ENCODE data around the gene TMEM253. TPM values are rescaled to one million over a fixed set of nuclear protein-coding genes. Genes with fewer than 3 reads are reported as not detected.

The TMEM253 gene
- total RNA-seq, 1 experiment from 2014 or later = not detected

DNA sequence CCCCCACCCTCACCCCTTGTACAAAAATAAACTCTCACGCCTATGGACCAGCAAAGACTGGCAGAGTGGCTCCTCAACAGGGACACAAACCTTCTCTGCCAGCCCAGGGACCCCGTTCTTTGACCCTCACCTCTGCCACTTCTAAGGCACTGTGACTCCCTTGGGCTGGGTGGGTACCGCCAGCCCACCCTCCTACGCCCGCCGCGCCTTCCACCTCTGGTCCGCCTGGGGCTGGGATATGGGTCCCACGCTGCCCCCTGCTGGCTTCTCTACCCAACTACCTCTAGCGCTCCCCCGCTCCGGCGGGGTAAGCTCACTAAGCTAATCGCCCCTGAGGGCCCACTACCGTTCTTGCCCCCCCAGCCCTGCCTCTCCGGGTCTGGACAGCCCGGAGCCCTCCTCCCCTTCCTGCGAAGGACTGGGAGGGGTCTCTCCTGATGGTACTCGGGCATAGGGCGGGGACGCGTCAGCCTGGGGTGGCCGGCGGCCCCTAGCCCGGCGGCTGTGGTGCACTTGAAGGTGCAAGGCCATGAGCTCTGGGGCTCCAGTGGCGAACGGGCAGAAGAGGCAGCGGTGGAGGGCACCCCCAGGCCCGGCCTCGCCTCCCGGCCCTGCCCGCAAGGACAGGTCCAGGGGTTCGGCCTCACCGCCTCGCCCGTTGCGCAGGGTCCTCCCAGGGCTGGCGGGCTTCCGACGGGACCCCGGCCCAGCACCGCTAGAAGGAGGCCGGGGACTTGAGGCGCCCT lies 10.5 kb upstream of the TMEM253 start:
- no peak overlapping the region for H2AFZ ChIP-seq (ENCODE audit: low read length)
- DNase-seq = peak; percentile 66
- no peak overlapping the region for H3K9ac ChIP-seq (ENCODE audit: low read length)

GRCh38 chr14:21090940-21091663 lies 9.8 kb upstream of the TMEM253 start:
- Histone ChIP-seq H3K79me2 (ENCODE audit: low read length) (no peaks in the 10 kb centered on the region), H4K20me1 (ENCODE audit: insufficient read depth, low read depth, low read length) (peaks cover 6% of the 10 kb centered on the region; the same call in 1 of the 2 replicates), H3K27me3 (ENCODE audit: low read length) (no peaks in the 10 kb centered on the region), H3K9me2 (replicated peaks; ENCODE audit: insufficient read depth, low read length) (no peaks in the 10 kb centered on the region), H3K4me3 (ENCODE audit: low read length) (no peak overlapping the region), H3K9ac (ENCODE audit: low read length) (no peak overlapping the region), H2AFZ (ENCODE audit: low read length) (no peak overlapping the region), H3K4me1 (ENCODE audit: low read length) (0 out of 2 replicates have a peak, but pooled peaks cover 3% of the 10 kb centered on the region), H3K4me2 (ENCODE audit: low read depth, low read length, poor library complexity, severe bottlenecking) (no peak overlapping the region), H3K36me3 (ENCODE audit: insufficient read depth, low read length) (no peaks in the 10 kb centered on the region), H3K9me3 (ENCODE audit: low read length) (no peaks in the 10 kb centered on the region), H3K27ac (ENCODE audit: low read length) (no peak overlapping the region)
- no peak for DNase-seq

More for the DNA sequence above, 10.5 kb upstream of the TMEM253 start:
- H3K27ac ChIP-seq (ENCODE audit: low read length) = no peak overlapping the region
- no peaks in the 10 kb centered on the region for H3K9me2 ChIP-seq (replicated peaks; ENCODE audit: insufficient read depth, low read length)
- H3K27me3 ChIP-seq (ENCODE audit: low read length) = no peaks in the 10 kb centered on the region
- no peaks in the 10 kb centered on the region for H3K36me3 ChIP-seq (ENCODE audit: insufficient read depth, low read length)
- H4K20me1 ChIP-seq (ENCODE audit: insufficient read depth, low read depth, low read length) = peaks cover 6% of the 10 kb centered on the region; the same call in 1 of the 2 replicates
- H3K79me2 ChIP-seq (ENCODE audit: low read length) = no peaks in the 10 kb centered on the region
- H3K4me1 ChIP-seq (ENCODE audit: low read length) = 0 out of 2 replicates have a peak, but pooled peaks cover 3% of the 10 kb centered on the region
- no peak overlapping the region for H3K4me2 ChIP-seq (ENCODE audit: low read depth, low read length, poor library complexity, severe bottlenecking)
- H3K4me3 ChIP-seq (ENCODE audit: low read length) = no peak overlapping the region
- H3K9me3 ChIP-seq (ENCODE audit: low read length) = no peaks in the 10 kb centered on the region

GRCh38 chr14:21091821-21092272 lies 9.0 kb upstream of the TMEM253 start:
- H3K4me1 ChIP-seq (ENCODE audit: low read length) = 0 out of 2 replicates have a peak, but pooled peaks cover 3% of the 10 kb centered on the region
- H3K4me3 ChIP-seq (ENCODE audit: low read length) = no peak overlapping the region
- H2AFZ ChIP-seq (ENCODE audit: low read length) = no peak overlapping the region
- no peak for DNase-seq
- H4K20me1 ChIP-seq (ENCODE audit: insufficient read depth, low read depth, low read length) = peaks cover 6% of the 10 kb centered on the region; the same call in 1 of the 2 replicates
- H3K9me2 ChIP-seq (replicated peaks; ENCODE audit: insufficient read depth, low read length) = no peaks in the 10 kb centered on the region
- no peaks in the 10 kb centered on the region for H3K36me3 ChIP-seq (ENCODE audit: insufficient read depth, low read length)
- no peaks in the 10 kb centered on the region for H3K27me3 ChIP-seq (ENCODE audit: low read length)
- H3K9ac ChIP-seq (ENCODE audit: low read length) = no peak overlapping the region
- no peaks in the 10 kb centered on the region for H3K79me2 ChIP-seq (ENCODE audit: low read length)
- H3K27ac ChIP-seq (ENCODE audit: low read length) = no peak overlapping the region
- H3K4me2 ChIP-seq (ENCODE audit: low read depth, low read length, poor library complexity, severe bottlenecking) = no peak overlapping the region
- no peaks in the 10 kb centered on the region for H3K9me3 ChIP-seq (ENCODE audit: low read length)

- Histone ChIP-seq H3K9me2 (replicated peaks; ENCODE audit: insufficient read depth, low read length) (no peaks in the 10 kb centered on the region), H3K27me3 (ENCODE audit: low read length) (no peaks in the 10 kb centered on the region), H3K79me2 (ENCODE audit: low read length) (no peaks in the 10 kb centered on the region), H3K27ac (ENCODE audit: low read length) (no peak overlapping the region), H4K20me1 (ENCODE audit: insufficient read depth, low read depth, low read length) (peaks cover 6% of the 10 kb centered on the region; the same call in 1 of the 2 replicates), H3K36me3 (ENCODE audit: insufficient read depth, low read length) (no peaks in the 10 kb centered on the region), H3K4me3 (ENCODE audit: low read length) (no peak overlapping the region), H2AFZ (ENCODE audit: low read length) (no peak overlapping the region), H3K4me1 (ENCODE audit: low read length) (0 out of 2 replicates have a peak, but pooled peaks cover 3% of the 10 kb centered on the region), H3K9ac (ENCODE audit: low read length) (no peak overlapping the region), H3K9me3 (ENCODE audit: low read length) (no peaks in the 10 kb centered on the region), H3K4me2 (ENCODE audit: low read depth, low read length, poor library complexity, severe bottlenecking) (no peak overlapping the region)
- peak; percentile 95 for DNase-seq
Observed at GRCh38 chr14:21092273-21093011, 8.4 kb upstream of the TMEM253 start.

DNA sequence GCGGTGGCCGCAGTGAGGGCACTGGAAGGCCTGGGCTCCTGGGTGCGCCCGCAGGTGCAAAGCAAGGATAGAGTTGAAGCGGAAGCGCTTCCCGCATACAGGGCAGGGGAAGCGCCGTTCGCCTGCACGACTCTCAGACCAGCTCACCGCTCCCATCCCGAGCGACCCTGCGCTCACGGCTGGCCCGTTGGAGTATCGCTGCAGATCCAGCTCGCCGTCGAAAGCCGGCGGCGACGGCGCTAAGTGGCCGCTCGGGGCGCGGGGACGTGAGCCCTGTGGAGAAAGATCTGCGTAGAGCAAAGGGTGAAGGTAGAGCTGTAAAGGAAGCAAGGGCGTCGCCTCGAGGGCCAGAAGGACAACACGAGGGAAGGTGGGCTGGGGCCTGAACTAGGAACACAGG lies 7.8 kb upstream of the TMEM253 start:
- Histone ChIP-seq H3K4me1 (ENCODE audit: low read length) (no peaks in the 10 kb centered on the region), H3K27me3 (ENCODE audit: low read length) (no peaks in the 10 kb centered on the region), H3K79me2 (ENCODE audit: low read length) (no peaks in the 10 kb centered on the region), H3K4me3 (ENCODE audit: low read length) (no peak overlapping the region), H3K9ac (ENCODE audit: low read length) (no peak overlapping the region), H3K9me3 (ENCODE audit: low read length) (no peaks in the 10 kb centered on the region), H3K36me3 (ENCODE audit: insufficient read depth, low read length) (no peaks in the 10 kb centered on the region), H3K27ac (ENCODE audit: low read length) (no peak overlapping the region), H3K4me2 (ENCODE audit: low read depth, low read length, poor library complexity, severe bottlenecking) (no peak overlapping the region), H4K20me1 (ENCODE audit: insufficient read depth, low read depth, low read length) (peaks cover 6% of the 10 kb centered on the region; the same call in 1 of the 2 replicates), H2AFZ (ENCODE audit: low read length) (no peak overlapping the region), H3K9me2 (replicated peaks; ENCODE audit: insufficient read depth, low read length) (no peaks in the 10 kb centered on the region)
- no peak for DNase-seq

GRCh38 chr14:21093769-21094681 lies 6.8 kb upstream of the TMEM253 start:
- DNase-seq = no peak
- Histone ChIP-seq H3K4me3 (ENCODE audit: low read length) (no peak overlapping the region), H2AFZ (ENCODE audit: low read length) (no peak overlapping the region), H3K9me3 (ENCODE audit: low read length) (no peaks in the 10 kb centered on the region), H3K4me2 (ENCODE audit: low read depth, low read length, poor library complexity, severe bottlenecking) (no peak overlapping the region), H3K36me3 (ENCODE audit: insufficient read depth, low read length) (no peaks in the 10 kb centered on the region), H3K9me2 (replicated peaks; ENCODE audit: insufficient read depth, low read length) (no peaks in the 10 kb centered on the region), H3K27ac (ENCODE audit: low read length) (no peak overlapping the region), H3K4me1 (ENCODE audit: low read length) (peaks cover 5% of the 10 kb centered on the region; the same call in 1 of the 2 replicates), H3K9ac (ENCODE audit: low read length) (no peak overlapping the region), H4K20me1 (ENCODE audit: insufficient read depth, low read depth, low read length) (peaks cover 6% of the 10 kb centered on the region; the same call in 1 of the 2 replicates), H3K79me2 (ENCODE audit: low read length) (no peaks in the 10 kb centered on the region), H3K27me3 (ENCODE audit: low read length) (no peaks in the 10 kb centered on the region)

- Histone ChIP-seq H3K79me2 (ENCODE audit: low read length) (no peaks in the 10 kb centered on the region), H3K9ac (ENCODE audit: low read length) (no peak overlapping the region), H3K4me3 (ENCODE audit: low read length) (no peak overlapping the region), H3K27ac (ENCODE audit: low read length) (no peak overlapping the region), H3K27me3 (ENCODE audit: low read length) (no peaks in the 10 kb centered on the region), H3K9me3 (ENCODE audit: low read length) (no peaks in the 10 kb centered on the region), H4K20me1 (ENCODE audit: insufficient read depth, low read depth, low read length) (peaks cover 6% of the 10 kb centered on the region; the same call in 1 of the 2 replicates), H3K4me1 (ENCODE audit: low read length) (peaks cover 6% of the 10 kb centered on the region), H3K9me2 (replicated peaks; ENCODE audit: insufficient read depth, low read length) (no peaks in the 10 kb centered on the region), H3K4me2 (ENCODE audit: low read depth, low read length, poor library complexity, severe bottlenecking) (no peak overlapping the region), H2AFZ (ENCODE audit: low read length) (no peak overlapping the region), H3K36me3 (ENCODE audit: insufficient read depth, low read length) (no peaks in the 10 kb centered on the region)
- no peak for DNase-seq
Observed at GRCh38 chr14:21095430-21096205, 5.2 kb upstream of the TMEM253 start.
